Activated CD4-positive, alpha-beta T cell treated with anti-CD3 and anti-CD28 coated beads for 1 hour (primary cell): ENCODE results near the gene ALAS1.
"Not testable (repeated sequence)": the region's sequence is repeated elsewhere in the genome, so short reads cannot be mapped to it uniquely, and the experiment has no call there.

ENCODE experiments used
- DNase-seq: peaks from one replicate; pipeline ENCODE4 v3.0.0-alpha.2; 2020

ALAS1 gene

GRCh38 chr3:52177701-52178042 is 20.3 kb upstream of the ALAS1 start:
- DNase-seq, result no peak

GRCh38 chr3:52178126-52178525 is 19.8 kb upstream of the ALAS1 start:
- not testable (repeated sequence) for DNase-seq

- no peak for DNase-seq
These were observed 19.4 kb upstream of the ALAS1 start for GRCh38 chr3:52178537-52178936.

GRCh38 chr3:52181543-52181942 is 16.4 kb upstream of the ALAS1 start:
- DNase-seq, result no peak

GRCh38 chr3:52182196-52182595 is 15.8 kb upstream of the ALAS1 start:
- no peak for DNase-seq

- no peak for DNase-seq
These were observed 15.3 kb upstream of the ALAS1 start for GRCh38 chr3:52182691-52183090.

GRCh38 chr3:52183786-52184445 is 14.0 kb upstream of the ALAS1 start:
- no peak for DNase-seq

- DNase-seq, result no peak
These were observed 13.3 kb upstream of the ALAS1 start for GRCh38 chr3:52184690-52185089.

- DNase-seq, result no peak
These were observed 12.6 kb upstream of the ALAS1 start for GRCh38 chr3:52185311-52185710.

GRCh38 chr3:52185837-52186236 is 12.1 kb upstream of the ALAS1 start:
- no peak for DNase-seq

GRCh38 chr3:52186729-52187128 is 11.2 kb upstream of the ALAS1 start:
- DNase-seq, result no peak

- DNase-seq, result no peak
These were observed 9.4 kb upstream of the ALAS1 start for GRCh38 chr3:52188556-52188955.

- DNase-seq, result no peak
These were observed 7.5 kb upstream of the ALAS1 start for GRCh38 chr3:52190294-52191074.

GRCh38 chr3:52191663-52192062 is 6.3 kb upstream of the ALAS1 start:
- DNase-seq, result no peak

- DNase-seq, result no peak
These were observed 4.9 kb upstream of the ALAS1 start for GRCh38 chr3:52193065-52193464.

- DNase-seq, result no peak
These were observed 3.3 kb upstream of the ALAS1 start for GRCh38 chr3:52194485-52195290.

GRCh38 chr3:52195291-52195597 is 2.7 kb upstream of the ALAS1 start:
- no peak for DNase-seq

- DNase-seq, result no peak
These were observed 2.1 kb upstream of the ALAS1 start for GRCh38 chr3:52195823-52196331.

GRCh38 chr3:52196977-52197376 is 983 bp upstream of the ALAS1 start:
- no peak for DNase-seq

- DNase-seq, result no peak
These were observed 490 bp upstream of the ALAS1 start for GRCh38 chr3:52197499-52197841.

- DNase-seq, result no peak
These were observed 966 bp downstream of the ALAS1 start for GRCh38 chr3:52198643-52199608.

GRCh38 chr3:52200981-52201679 is 3.2 kb downstream of the ALAS1 start:
- no peak for DNase-seq
